Stimulated activated CD8-positive, alpha-beta memory T cell treated with anti-CD3 and anti-CD28 coated beads, Interleukin-2, amount 100 ng/mL, for 1 hour (primary cell): ENCODE measurements around the gene ARHGEF7.

Experiments used
- DNase-seq, 2 donors: peaks; one replicate each; pipeline ENCODE4 v3.0.0-alpha.2; 2020; ENCODE audit warnings: low read depth in 2 of 2

ARHGEF7 gene

GRCh38 chr13:111201304-111201940 lies 86.3 kb downstream of the ARHGEF7 start:
- no peak for DNase-seq

- DNase-seq = no peak
Measured at GRCh38 chr13:111202156-111202621, 87.1 kb downstream of the ARHGEF7 start.

GRCh38 chr13:111202745-111203144 lies 87.6 kb downstream of the ARHGEF7 start:
- no peak for DNase-seq

DNA sequence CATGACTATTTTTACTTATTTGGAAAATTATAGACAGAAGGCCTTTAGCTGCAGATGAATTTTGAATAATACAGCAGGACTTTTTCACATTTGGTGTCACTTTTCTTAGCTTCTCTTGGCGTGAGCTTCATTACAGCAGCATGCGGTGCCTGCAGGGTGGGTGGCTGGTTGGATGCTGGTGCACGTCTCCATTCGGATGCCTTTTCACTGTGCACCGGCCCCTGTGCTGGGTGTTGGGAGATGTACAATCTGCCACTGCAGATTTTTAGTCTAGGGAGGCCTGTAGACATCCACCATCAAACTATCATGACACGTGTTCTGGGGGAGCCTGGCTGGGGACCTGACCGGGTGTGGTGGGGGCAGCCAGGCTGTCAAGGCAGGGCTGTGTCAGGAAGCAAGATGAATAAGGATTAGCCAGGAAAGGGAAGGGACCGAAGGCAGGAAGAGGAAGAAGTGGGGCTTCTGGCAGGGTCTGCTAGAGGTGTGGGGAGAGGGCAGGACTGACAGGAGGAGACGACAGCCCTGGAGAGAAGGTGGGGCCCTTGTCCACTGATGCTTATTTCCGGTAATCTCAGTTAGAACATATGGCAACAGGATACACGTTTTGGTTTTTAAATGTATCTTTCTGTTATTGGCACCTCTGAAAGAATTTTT lies 88.8 kb downstream of the ARHGEF7 start:
- DNase-seq = no peak

DNA sequence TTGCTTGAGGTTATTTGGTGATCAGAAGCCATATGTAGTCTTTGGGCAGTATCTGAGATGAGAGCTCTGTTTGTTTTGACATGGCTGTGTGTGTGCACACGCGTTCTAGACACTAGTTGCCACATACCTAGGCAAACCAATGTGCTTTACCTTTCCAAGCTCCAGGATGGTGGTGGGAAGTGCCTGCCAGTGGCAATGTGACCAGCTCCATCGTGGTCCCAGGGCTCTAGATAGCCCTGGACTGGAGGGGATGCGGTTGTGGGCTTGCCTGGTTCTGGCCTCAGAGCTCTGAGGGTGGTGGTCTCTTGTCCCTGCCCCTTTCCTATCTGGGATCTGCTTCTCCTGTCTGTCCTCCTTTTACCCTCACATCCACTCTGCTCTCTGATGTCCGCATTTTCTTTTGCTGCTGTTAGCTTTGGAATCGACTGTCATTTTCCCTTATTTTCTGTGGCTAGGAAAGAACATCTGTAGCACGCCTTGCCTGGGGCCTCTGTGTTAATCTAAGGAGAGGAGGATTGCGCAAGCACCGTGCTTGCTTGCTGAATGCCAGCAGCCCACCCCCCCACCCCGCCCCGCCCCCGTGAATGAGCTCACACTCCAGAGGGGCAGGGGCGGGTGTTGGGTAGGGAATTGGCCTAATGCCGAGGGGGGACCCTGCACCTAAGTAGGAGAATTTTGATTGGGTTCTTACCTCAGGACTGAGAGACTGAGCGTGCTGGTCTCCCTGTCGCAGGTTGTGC lies 89.5 kb downstream of the ARHGEF7 start:
- DNase-seq = no peak

DNA sequence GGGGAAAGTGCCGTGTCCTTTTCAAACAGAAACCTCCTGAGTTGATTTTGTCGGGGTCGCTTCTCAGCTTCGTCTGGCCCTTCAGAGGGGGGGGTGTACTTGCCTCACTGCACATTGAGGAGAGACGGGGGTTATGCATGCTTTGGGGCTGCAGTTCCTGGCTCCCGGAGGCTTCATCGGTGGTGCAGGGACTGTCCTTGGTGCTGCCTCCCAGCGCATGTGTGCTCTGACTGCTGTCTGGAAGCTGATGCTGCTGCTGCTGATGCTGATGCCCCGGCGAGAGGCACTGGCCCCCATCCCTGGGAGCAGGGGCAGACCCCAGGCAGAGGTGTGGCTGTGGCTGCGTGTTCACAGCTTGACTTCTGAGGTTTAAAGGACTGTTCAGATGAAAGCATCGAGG lies 91.0 kb downstream of the ARHGEF7 start:
- DNase-seq = no peak

- no peak for DNase-seq
Measured at GRCh38 chr13:111209613-111210012, 94.5 kb downstream of the ARHGEF7 start.

DNA sequence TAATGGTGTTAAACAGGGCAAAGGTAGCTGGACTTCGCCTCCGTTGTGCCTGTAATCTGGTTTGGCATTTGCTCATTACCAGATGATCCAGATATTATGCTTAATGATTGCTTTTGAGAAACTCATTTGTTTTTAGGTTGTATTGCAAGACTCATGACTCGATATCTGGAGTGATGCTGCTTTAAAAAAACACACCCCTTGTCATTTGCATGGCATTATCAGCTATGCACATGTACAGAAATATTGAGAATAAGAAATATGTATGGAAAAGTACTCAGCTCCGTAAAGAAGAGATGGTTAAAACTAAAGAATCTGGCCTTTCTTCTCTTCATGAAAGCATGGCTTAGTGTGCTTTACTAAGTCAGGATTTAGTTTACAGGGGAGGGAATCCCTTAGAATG lies 95.0 kb downstream of the ARHGEF7 start:
- DNase-seq = no peak

DNA sequence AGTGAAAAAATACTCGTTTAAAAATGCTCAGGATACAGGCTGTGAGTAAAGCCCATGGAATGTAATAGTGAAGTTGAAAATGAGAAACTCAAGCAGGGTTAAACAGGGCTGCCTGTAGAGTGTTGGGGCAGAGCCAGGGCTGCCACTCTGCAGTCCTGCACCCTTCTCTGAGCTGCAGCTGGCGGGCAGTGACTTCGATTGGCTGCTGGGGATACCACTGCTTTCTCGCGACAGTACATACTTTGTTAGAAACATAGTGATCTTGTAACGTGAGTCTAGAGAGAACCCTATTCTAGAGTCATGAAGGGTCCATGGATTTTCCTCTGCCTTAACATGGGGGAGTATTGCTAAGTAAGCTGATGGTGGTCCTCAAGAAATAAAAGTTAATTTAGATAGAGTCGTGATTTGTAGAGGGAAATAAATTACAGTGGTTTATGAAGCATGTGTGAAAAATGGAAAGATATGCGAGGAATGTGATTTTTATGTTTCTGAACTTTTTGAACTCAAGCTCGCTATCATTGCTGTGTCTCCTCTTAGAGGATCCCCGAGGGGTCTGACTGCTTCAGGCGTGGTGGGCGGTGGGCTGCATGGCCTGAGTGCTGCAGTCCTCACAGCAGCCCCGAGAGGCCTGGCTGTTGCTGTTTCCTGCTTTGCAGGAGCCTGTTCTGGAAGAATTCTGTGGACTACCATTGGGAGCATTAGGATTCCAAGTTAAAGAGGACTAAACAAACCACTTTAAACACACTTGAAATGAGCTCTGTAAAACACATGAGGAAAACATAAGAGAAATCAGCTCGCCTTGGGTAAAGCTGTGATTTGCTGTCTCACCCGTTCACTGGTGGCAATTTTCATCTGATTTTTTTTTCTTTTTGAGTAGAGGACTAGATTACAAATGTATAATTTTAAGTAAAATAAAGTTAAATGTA lies 95.7 kb downstream of the ARHGEF7 start:
- DNase-seq = no peak

- DNase-seq = no peak
Measured at GRCh38 chr13:111211789-111212516, 96.8 kb downstream of the ARHGEF7 start.

DNA sequence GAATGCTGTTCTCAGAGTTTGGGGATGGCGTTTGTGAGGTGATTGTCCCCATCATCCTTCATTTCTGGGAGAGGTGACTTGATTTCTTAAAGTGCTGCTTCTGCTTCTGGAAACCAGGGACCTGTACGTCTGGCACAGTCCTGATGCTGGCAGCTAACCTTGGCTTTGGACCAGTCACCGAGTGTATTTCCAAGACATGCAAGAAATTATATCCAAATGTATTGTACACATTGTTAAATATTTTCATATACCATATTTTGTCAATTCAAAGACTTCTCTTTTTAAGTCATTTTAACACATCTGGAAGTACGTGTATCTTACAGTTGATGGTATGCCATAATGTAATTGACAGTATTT lies 97.4 kb downstream of the ARHGEF7 start:
- DNase-seq = no peak

GRCh38 chr13:111213964-111214726 lies 99.0 kb downstream of the ARHGEF7 start:
- no peak for DNase-seq

- DNase-seq = no peak
Measured at GRCh38 chr13:111215081-111216047, 100.3 kb downstream of the ARHGEF7 start.

GRCh38 chr13:111216166-111216960 lies 101.3 kb downstream of the ARHGEF7 start:
- DNase-seq = peak in 1 of 2 donors; percentile 15

GRCh38 chr13:111217641-111218040 lies 102.5 kb downstream of the ARHGEF7 start:
- no peak for DNase-seq

- DNase-seq = no peak
Measured at GRCh38 chr13:111219280-111219679, 104.2 kb downstream of the ARHGEF7 start.

- DNase-seq = no peak
Measured at GRCh38 chr13:111219950-111220349, 104.8 kb downstream of the ARHGEF7 start.

DNA sequence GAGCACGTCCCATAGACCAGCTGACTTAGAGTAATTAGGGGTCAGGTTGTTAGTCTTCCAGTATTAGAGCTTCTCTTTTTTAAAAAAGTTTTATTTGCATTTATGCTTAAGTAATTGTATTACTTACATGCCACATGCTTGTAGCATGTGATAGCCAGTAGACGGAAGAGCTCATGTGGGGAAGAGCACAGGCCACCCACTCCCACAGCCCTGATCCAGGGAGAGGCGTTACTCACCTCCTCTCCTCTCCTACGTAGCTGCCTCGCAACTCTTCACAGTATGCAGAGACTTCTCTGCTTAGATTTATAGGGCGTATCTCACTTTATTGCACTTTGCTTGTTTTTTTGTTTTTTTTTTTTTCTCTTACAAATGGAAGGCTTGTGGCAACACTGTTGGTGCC lies 110.1 kb downstream of the ARHGEF7 start:
- DNase-seq = no peak
